IPS DF 19.7 (cell line): ENCODE results near the gene HNRNPA0.
"Not testable (repeated sequence)": the region's sequence is repeated elsewhere in the genome, so short reads cannot be mapped to it uniquely, and the experiment has no call there.

ENCODE experiments used
- DNase-seq: peaks from one replicate; pipeline ENCODE4 v3.0.0-alpha.2; 2013; ENCODE audit warnings: low read depth, low spot score

The HNRNPA0 gene

DNA sequence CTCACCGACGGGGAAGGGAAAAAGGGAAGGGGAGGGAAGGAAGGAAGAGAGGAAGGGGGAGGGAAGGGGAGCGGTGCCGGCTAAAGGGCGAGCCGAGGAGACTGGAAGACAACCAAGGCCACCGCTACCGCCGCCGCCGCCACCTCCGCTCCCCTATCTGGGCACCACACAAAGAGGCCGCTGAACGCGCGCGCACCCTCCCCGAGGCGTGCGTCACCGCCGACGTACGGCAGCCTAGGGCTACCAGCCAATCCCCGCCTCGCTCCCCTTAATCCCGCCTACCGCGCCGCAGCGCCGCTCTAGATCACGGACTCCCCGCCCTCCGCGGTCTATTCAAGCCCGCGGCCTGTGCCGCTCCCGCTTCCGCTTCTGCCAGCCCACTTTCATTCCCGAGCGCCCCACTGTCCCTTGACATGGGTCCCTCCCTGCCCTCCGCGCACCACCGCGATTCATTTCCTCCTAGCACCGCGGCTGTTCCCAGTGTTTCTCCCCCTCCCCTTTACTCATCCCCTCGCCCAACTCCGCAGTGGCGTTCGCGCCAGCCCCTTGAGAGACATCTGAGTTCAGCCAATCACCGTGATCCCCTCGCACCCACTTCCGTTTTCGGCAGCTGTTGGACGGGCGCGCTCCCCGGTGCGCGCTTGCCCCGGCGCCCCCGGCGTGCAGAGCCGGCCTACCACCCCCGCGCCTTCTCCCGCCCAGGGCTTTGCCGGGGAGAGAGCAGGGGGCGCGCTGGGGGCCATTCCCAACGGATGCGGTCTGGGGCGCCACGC, at the start of gene HNRNPA0:
Gene HNRNPA0, minus strand, starts transcription at position 176 of the 773 bp plus-strand sequence. CDS start 297 bp downstream, outside the sequence.
- DNase-seq, result peak; percentile 93

DNA sequence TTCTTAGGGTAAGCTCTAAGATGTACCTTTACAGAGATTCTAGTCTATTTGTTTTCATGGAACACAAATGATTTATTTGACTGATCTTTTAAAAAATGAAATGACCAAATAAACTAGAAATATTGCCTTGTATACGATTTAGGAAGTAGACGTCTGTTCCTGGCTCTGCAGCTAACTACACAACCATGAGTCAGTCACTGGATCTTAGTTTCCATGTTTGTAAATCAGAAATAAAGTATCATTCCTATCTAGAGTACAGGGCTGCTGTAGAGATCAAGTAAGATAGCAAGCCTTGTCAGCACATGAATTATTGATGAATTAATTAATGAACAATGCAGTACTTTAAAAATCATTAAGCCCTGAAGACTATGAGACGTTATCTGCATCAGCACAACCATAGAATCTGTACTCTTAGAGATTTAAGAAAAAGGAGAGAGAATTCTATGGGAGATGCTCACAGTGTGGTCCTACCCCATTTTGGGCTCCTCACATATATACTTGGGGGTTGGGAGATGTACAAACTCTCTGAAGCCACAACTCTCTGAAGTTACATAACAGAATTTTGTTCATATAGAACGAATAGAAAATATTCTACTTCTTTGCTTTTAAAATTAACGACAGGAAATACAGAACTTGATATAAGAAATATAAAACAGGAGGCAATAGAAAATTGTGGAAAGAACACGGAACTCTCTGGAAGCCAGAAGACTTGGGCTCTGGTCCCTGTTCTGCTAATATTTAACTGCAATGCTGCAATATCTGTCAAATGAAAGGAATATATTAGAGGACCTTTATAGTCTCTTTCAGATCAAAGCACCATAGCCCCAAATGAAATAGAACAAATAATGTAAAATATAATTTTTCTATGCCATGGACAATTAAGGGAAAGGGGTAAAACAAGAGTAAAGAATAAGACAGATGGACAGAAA, 48.4 kb upstream of the HNRNPA0 start:
- DNase-seq, result no peak

DNA sequence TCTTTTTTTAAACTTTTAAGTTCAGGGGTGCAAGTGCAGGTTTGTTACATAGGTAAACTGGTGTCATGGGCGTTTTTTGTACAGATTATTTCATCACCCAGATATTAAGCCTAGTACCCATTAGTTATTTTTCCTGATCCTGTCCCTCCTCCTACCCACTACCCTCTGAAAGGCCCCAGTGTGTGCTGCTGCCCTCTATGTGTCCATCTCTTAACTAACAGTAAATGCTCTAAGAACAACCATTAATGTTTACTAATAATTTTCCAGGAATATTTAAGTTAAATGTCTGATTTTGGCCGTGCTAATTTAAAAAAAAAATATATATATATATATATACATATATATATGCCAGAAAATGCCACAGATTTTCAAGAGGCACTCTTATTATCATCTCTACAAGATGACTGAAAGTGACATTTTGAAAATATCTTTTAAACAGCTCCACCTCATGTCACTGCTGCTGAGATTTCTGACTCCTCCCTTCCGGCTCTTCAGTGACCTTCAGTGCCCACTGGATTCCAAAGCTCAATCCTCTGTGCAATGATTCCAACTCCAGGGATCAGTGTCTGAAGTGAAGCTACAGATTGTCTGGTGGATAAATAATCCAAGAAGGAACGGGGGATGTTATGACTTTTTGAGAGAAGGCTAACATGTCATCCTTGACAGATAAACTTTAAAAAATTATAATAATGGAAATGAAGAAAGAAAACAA, 46.7 kb upstream of the HNRNPA0 start:
- no peak for DNase-seq

- no peak for DNase-seq
These were observed 42.1 kb upstream of the HNRNPA0 start for GRCh38 chr5:137796279-137796678.

DNA sequence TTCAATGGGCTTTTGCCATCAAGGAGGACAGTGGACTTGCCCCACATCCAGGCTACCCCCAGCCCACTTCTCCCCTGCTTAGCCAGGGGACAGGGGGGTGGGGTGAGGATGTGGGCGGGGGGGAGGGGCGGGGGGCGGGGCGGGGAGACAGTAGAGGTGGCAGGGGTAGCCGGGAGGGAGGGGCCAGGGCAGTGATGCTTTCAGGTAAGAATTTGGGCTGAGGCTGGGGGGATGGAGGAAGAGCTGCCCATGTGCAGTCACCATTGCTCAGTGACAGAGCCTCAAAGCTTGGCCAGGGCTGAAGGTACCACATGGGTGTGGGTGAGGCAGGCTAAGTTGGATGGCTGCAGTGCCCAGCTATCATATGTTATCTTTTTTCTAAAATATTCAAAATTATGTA, 40.7 kb upstream of the HNRNPA0 start:
- DNase-seq, result peak; percentile 9

DNA sequence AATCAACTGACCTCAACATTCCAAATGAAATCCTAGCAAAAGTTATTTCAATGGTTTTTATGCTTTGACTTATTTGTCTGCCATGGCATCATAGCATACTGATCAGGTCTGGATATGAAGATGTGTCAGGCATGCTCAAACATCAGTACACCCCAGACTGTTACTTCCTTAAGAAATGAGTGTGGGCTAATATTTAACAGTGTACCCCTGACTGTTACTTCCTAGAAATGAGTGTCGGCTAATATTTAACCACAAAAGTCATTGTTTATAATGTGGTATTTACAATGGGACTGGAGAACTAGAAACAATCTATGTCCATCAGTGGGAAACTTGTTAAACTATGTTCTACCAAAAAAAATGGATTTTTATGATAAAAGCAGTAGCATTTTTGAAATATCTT, 38.1 kb upstream of the HNRNPA0 start:
- no peak for DNase-seq

DNA sequence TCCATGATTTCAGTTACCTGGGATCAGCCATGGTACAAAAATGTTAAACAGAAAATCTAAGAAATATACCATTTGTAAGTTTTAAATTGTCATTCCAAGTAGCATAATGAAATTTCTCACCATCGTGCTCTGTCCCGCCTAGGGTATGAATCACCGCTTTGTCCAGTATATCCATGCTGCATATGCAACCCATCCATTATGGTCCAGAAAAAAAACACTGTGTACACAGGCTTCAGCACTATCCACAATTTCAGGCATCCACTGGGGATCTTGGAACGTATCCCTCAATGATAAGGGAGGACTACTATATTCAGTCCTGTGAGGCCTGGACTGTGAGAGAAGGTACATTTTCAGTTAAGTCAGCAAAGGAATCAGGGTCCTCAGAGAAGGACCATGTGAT, 37.6 kb upstream of the HNRNPA0 start:
- DNase-seq, result no peak

GRCh38 chr5:137791387-137791786, 37.2 kb upstream of the HNRNPA0 start:
- DNase-seq, result no peak

DNA sequence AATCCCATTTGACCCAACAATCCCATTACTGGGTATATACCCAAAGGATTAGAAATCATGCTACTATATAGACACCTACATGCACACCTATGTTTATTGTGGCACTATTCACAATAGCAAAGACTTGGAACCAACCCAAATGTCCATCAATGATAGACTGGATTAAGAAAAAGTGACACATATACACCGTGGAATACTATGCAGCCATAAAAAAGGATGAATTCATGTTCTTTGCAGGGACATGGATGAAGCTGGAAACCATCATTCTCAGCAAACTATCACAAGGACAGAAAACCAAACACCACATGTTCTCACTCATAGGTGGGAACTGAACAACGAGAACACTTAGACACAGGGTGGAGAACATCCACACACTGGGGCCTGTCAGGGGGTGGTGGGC, 34.4 kb upstream of the HNRNPA0 start:
- not testable (repeated sequence) for DNase-seq

- no peak for DNase-seq
These were observed 28.9 kb upstream of the HNRNPA0 start for GRCh38 chr5:137782984-137783536.

DNA sequence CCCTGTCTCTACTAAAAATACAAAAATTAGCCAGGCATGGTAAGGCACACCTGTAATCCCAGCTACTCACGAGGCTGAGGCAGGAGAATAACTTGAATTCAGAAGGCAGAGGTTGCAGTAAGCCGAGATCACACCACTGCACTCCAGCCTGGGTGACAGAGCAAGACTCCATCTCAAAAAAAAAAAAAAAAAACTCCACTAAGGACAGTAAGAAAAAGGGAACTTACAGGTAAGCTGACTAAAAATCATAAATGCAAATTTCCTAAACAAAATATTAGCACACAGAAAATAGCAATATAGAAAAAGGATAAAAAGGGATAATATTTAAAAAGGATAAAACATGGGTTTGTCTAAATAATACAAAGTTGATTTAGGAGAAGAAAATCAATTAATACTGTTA, 27.9 kb upstream of the HNRNPA0 start:
- no peak for DNase-seq

- no peak for DNase-seq
These were observed 24.8 kb upstream of the HNRNPA0 start for GRCh38 chr5:137778772-137779564.

- DNase-seq, result not testable (repeated sequence)
These were observed 13.8 kb upstream of the HNRNPA0 start for GRCh38 chr5:137767937-137768336.

- DNase-seq, result no peak
These were observed 7.4 kb upstream of the HNRNPA0 start for GRCh38 chr5:137761566-137761965.

- no peak for DNase-seq
These were observed 6.8 kb upstream of the HNRNPA0 start for GRCh38 chr5:137760719-137761516.

- no peak for DNase-seq
These were observed 6.1 kb upstream of the HNRNPA0 start for GRCh38 chr5:137760294-137760693.

- DNase-seq, result no peak
These were observed 4.6 kb upstream of the HNRNPA0 start for GRCh38 chr5:137758715-137759306.

DNA sequence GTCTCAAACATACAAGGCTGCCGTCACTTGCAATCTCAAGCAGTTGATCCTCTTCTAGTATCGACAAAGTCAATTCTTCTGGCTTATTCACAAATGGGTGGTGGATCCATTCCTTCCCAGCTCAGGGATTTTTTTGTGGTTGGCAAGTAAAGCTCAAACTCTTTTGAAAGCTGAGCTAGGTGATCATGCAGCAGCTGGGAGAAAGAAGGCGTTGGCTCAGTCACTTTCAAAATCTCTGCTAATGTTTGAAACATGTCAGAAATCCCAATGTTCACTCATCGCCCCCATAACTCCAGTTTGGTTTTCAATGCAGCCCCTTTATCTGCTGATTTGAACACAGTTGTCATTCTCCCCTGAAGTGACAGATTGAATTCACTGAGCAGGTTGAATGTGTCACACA, 4.0 kb upstream of the HNRNPA0 start:
- no peak for DNase-seq

GRCh38 chr5:137757634-137758033, 3.5 kb upstream of the HNRNPA0 start:
- no peak for DNase-seq
